Measurements from ENCODE around the gene KLF13.

The KLF13 gene

DNA sequence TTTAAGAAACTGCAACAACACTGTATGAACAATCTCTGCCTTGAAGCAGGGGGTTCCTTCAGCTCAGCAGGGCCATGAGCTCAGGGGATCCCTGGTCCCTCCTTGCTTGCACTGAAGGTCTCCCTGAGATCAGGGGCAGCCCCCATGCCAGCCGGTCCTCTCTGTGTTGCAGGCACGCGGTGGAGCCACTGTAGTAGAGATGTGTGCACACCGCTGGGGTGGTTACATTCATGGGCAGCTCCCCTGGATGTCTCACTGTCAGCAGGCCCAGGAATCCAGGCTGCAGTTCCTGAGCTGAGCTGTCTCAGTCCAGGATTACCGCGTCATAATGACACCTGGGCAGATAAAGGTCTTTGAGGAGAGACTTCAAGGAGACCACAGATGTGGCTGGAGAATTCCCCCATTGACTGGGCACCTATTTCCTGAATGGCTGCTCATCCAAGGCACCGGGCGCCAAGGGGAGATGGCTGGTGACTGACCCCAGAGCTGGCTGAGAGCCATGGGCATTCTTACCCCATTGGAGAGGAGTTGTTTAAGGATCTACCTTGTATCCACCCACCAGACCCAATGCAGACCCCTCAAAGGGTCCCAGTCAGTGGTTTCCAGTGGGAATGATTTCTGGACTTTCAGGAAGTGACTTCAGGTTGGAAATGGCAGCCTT, 10.4 kb upstream of the KLF13 start:
- TF ChIP-seq, protein P1, sequence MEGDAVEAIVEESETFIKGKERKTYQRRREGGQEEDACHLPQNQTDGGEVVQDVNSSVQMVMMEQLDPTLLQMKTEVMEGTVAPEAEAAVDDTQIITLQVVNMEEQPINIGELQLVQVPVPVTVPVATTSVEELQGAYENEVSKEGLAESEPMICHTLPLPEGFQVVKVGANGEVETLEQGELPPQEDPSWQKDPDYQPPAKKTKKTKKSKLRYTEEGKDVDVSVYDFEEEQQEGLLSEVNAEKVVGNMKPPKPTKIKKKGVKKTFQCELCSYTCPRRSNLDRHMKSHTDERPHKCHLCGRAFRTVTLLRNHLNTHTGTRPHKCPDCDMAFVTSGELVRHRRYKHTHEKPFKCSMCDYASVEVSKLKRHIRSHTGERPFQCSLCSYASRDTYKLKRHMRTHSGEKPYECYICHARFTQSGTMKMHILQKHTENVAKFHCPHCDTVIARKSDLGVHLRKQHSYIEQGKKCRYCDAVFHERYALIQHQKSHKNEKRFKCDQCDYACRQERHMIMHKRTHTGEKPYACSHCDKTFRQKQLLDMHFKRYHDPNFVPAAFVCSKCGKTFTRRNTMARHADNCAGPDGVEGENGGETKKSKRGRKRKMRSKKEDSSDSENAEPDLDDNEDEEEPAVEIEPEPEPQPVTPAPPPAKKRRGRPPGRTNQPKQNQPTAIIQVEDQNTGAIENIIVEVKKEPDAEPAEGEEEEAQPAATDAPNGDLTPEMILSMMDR (IDR thresholded peaks at IDR 0.05; ENCODE audit: low read depth, low read length), result no peak
- no peak for DNase-seq (ENCODE audit: low read depth in 2 of 2)
- no peak overlapping the region for H3K4me3 ChIP-seq (replicated peaks in 1 of 2; ENCODE audit: low read depth in 2 of 2, low read length in 2 of 2)

DNA sequence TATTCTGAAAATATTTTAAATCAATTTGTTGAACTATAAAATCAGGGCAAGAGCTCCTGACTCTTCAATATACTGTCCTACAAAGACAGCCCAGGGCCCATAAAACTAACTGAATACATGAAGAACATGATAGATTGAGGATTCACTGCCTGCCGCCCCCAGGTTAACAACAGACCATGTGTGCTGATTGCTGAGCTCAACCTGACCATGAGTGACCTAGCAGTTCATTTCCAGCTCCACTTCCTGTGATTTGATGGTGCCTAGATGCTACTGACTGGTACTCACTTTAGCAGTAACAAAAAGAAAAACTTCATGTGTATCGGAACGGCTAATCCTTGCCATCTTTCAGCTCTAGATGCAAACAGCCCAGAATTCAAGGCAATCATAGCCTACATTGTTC, 9.6 kb upstream of the KLF13 start:
- DNase-seq (ENCODE audit: low read depth in 2 of 2), result no peak
- H3K4me3 ChIP-seq (replicated peaks in 1 of 2; ENCODE audit: low read depth in 2 of 2, low read length in 2 of 2), result no peak overlapping the region
- TF ChIP-seq, protein P1 (IDR thresholded peaks at IDR 0.05; ENCODE audit: low read depth, low read length), result no peak

- DNase-seq (ENCODE audit: low read depth in 2 of 2), result no peak
- H3K4me3 ChIP-seq (replicated peaks in 1 of 2; ENCODE audit: low read depth in 2 of 2, low read length in 2 of 2), result no peak overlapping the region
- TF ChIP-seq, protein P1 (IDR thresholded peaks at IDR 0.05; ENCODE audit: low read depth, low read length), result no peak
Measured at GRCh38 chr15:31317421-31318327, 9.0 kb upstream of the KLF13 start.

- no peak for DNase-seq (ENCODE audit: low read depth in 2 of 2)
- TF ChIP-seq, protein P1 (IDR thresholded peaks at IDR 0.05; ENCODE audit: low read depth, low read length), result no peak
- H3K4me3 ChIP-seq (replicated peaks in 1 of 2; ENCODE audit: low read depth in 2 of 2, low read length in 2 of 2), result no peak overlapping the region
Measured at GRCh38 chr15:31318429-31318828, 8.2 kb upstream of the KLF13 start.

DNA sequence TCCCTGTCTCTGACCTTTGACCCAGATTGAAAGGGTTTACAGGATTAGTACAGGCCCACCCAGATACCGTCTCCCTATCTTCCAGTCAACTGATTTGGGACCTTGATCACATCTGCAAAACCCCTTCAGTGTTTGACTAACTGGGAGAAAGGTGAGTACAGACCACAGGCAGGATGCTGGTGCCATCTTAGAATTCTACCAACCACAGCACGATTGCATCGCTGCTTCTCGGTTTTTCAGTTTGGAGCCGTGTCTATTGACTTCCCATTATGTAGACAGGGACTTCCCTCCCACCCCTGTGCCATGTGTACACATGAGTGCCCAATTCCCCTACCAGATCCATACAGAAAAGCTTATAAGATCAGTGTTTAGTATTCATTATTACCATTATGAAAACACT, 6.6 kb upstream of the KLF13 start:
- no peak for DNase-seq (ENCODE audit: low read depth in 2 of 2)
- H3K4me3 ChIP-seq (replicated peaks in 1 of 2; ENCODE audit: low read depth in 2 of 2, low read length in 2 of 2), result no peak overlapping the region
- TF ChIP-seq, protein P1 (IDR thresholded peaks at IDR 0.05; ENCODE audit: low read depth, low read length), result no peak

- DNase-seq (ENCODE audit: low read depth in 2 of 2), result no peak
- TF ChIP-seq, protein P1 (IDR thresholded peaks at IDR 0.05; ENCODE audit: low read depth, low read length), result no peak
- H3K4me3 ChIP-seq (replicated peaks in 1 of 2; ENCODE audit: low read depth in 2 of 2, low read length in 2 of 2), result no peak overlapping the region
Measured at GRCh38 chr15:31321418-31321817, 5.2 kb upstream of the KLF13 start.
